Body of pancreas (tissue), 4 donors: ENCODE data around the gene IKZF1.

Experiments used
- CTCF ChIP-seq, 7 experiments: fragments of 450-650 bp in 4 of 7; fragments of 200-600 bp in 3 of 7; sonication (generic) in 3 of 7; IDR thresholded peaks; one replicate each; pipeline ENCODE4 v1.5.1; 2016 to 2019; ENCODE audit warnings: antibody characterized with exemption in 7 of 7
- POLR2A ChIP-seq, 3 donors: fragments of 450-650 bp; IDR thresholded peaks; one replicate each; pipeline ENCODE4 v1.6.1; 2016; ENCODE audit warnings: antibody characterized with exemption in 3 of 3, mild to moderate bottlenecking in 2 of 3

GRCh38 chr7:50348469-50349162 is 44.1 kb downstream of the IKZF1 start:
- TF ChIP-seq CTCF (IDR thresholded peaks at IDR 0.05): no peak
- TF ChIP-seq POLR2A (IDR thresholded peaks at IDR 0.05): no peak
